KOPT-K1 (cell line): Measurements from ENCODE around the gene MTIF3.
"Not testable (repeated sequence)": the region's sequence is repeated elsewhere in the genome, so short reads cannot be mapped to it uniquely, and the experiment has no call there.

ENCODE experiments used
- H3K27ac ChIP-seq: fragments of 200-600 bp; sonication (generic); 2 replicates; pipeline ENCODE4 v1.5.1; 2016; ENCODE audit warnings: antibody characterized with exemption, mild to moderate bottlenecking, low read depth, low read length; ENCODE audit not compliant: poor library complexity, severe bottlenecking
- H3K36me3 ChIP-seq: fragments of 200-600 bp; sonication (generic); 2 replicates; pipeline ENCODE4 v1.5.1; 2017; ENCODE audit warnings: antibody characterized with exemption, mild to moderate bottlenecking, low read length, moderate library complexity; ENCODE audit not compliant: insufficient read depth
- H3K9me3 ChIP-seq: fragments of 200-600 bp; sonication (generic); 2 replicates; pipeline ENCODE4 v1.5.1; 2017; ENCODE audit warnings: antibody characterized with exemption, low read length, mild to moderate bottlenecking; ENCODE audit not compliant: insufficient read depth, poor library complexity, severe bottlenecking

The MTIF3 gene

GRCh38 chr13:27406178-27406939 is 44.0 kb downstream of the MTIF3 start:
- Histone ChIP-seq H3K27ac (no peak overlapping the region), H3K36me3 (no peaks in the 10 kb centered on the region), H3K9me3 (no peaks in the 10 kb centered on the region)

GRCh38 chr13:27405546-27406134 is 44.7 kb downstream of the MTIF3 start:
- Histone ChIP-seq H3K36me3 (no peaks in the 10 kb centered on the region), H3K9me3 (no peaks in the 10 kb centered on the region), H3K27ac (no peak overlapping the region)

GRCh38 chr13:27404680-27405079 is 45.7 kb downstream of the MTIF3 start:
- no peaks in the 10 kb centered on the region for H3K36me3 ChIP-seq
- H3K9me3 ChIP-seq, result no peaks in the 10 kb centered on the region
- no peak overlapping the region for H3K27ac ChIP-seq

- no peaks in the 10 kb centered on the region for H3K9me3 ChIP-seq
- H3K27ac ChIP-seq, result no peak overlapping the region
- no peaks in the 10 kb centered on the region for H3K36me3 ChIP-seq
These were observed 46.5 kb downstream of the MTIF3 start for GRCh38 chr13:27403727-27404385.

GRCh38 chr13:27403203-27403678 is 47.1 kb downstream of the MTIF3 start:
- Histone ChIP-seq H3K9me3 (no peaks in the 10 kb centered on the region), H3K27ac (no peak overlapping the region), H3K36me3 (no peaks in the 10 kb centered on the region)

GRCh38 chr13:27401210-27401609 is 49.2 kb downstream of the MTIF3 start:
- no peak overlapping the region for H3K27ac ChIP-seq
- no peaks in the 10 kb centered on the region for H3K36me3 ChIP-seq
- H3K9me3 ChIP-seq, result no peaks in the 10 kb centered on the region

GRCh38 chr13:27400405-27400804 is 50.0 kb downstream of the MTIF3 start:
- not testable (repeated sequence) for H3K9me3 ChIP-seq, H3K27ac ChIP-seq, H3K36me3 ChIP-seq

- Histone ChIP-seq H3K9me3 (no peaks in the 10 kb centered on the region), H3K36me3 (no peaks in the 10 kb centered on the region)
These were observed 52.0 kb downstream of the MTIF3 start for GRCh38 chr13:27398360-27398759.

GRCh38 chr13:27396252-27396846 is 54.0 kb downstream of the MTIF3 start:
- H3K9me3 ChIP-seq, result no peaks in the 10 kb centered on the region

More at GRCh38 chr13:27398360-27398759, 52.0 kb downstream of the MTIF3 start:
- H3K27ac ChIP-seq, result no peak overlapping the region

GRCh38 chr13:27395007-27395510 is 55.3 kb downstream of the MTIF3 start:
- H3K36me3 ChIP-seq, result no peaks in the 10 kb centered on the region
- H3K27ac ChIP-seq, result no peak overlapping the region
- no peaks in the 10 kb centered on the region for H3K9me3 ChIP-seq

More at GRCh38 chr13:27396252-27396846, 54.0 kb downstream of the MTIF3 start:
- H3K36me3 ChIP-seq, result no peaks in the 10 kb centered on the region
- H3K27ac ChIP-seq, result no peak overlapping the region

- Histone ChIP-seq H3K9me3 (no peaks in the 10 kb centered on the region), H3K36me3 (no peaks in the 10 kb centered on the region), H3K27ac (no peak overlapping the region)
These were observed 57.3 kb downstream of the MTIF3 start for GRCh38 chr13:27393101-27393500.

GRCh38 chr13:27391471-27391870 is 58.9 kb downstream of the MTIF3 start:
- Histone ChIP-seq H3K9me3 (no peaks in the 10 kb centered on the region), H3K27ac (no peak overlapping the region), H3K36me3 (no peaks in the 10 kb centered on the region)

- H3K9me3 ChIP-seq, result no peaks in the 10 kb centered on the region
- no peaks in the 10 kb centered on the region for H3K36me3 ChIP-seq
- H3K27ac ChIP-seq, result no peak overlapping the region
These were observed 60.5 kb downstream of the MTIF3 start for GRCh38 chr13:27389891-27390290.

- Histone ChIP-seq H3K27ac (no peak overlapping the region), H3K36me3 (no peaks in the 10 kb centered on the region), H3K9me3 (no peaks in the 10 kb centered on the region)
These were observed 62.1 kb downstream of the MTIF3 start for GRCh38 chr13:27388241-27388640.
